IMR-90 (cell line): ENCODE results near the gene SIGLEC14. TPM values are rescaled to one million over a fixed set of nuclear protein-coding genes. Genes with fewer than 3 reads are reported as not detected.

Experiments
- ATAC-seq: fragments of 200-7000 bp; cut with Tn5 transposase; 2 replicates; pipeline ENCODE4 v1.9.1; 2020; ENCODE audit warnings: low read depth, mild to moderate bottlenecking, moderate library complexity
- BruUV-seq: library from RNA; stranded (reverse); fragments of 400-500 nt; replicated peaks from 2 replicates; lab custom pipeline; 2021; lab: Mats Ljungman, UMichigan
- CTCF ChIA-PET: fragments of 300-600 bp; formaldehyde crosslinking; extraction: SDS; loops from one replicate; lab custom pipeline; 2021; ENCODE audit warnings: antibody characterized with exemption; lab: Yijun Ruan, JAX
- POLR2A ChIA-PET: fragments of 300-600 bp; sonication (Branson Sonifier 250); formaldehyde crosslinking; loops from one replicate; lab custom pipeline; 2022; ENCODE audit warnings: antibody characterized with exemption; ENCODE audit not compliant: unreplicated experiment; lab: Charles Lee
- DNase-seq: peaks from one replicate; pipeline ENCODE4 v3.0.0; 2013
- H2AFZ ChIP-seq: replicated peaks from 2 replicates; pipeline ENCODE3; 2013; ENCODE audit warnings: low read length, mild to moderate bottlenecking; ENCODE audit not compliant: poor library complexity
- H2AK5ac ChIP-seq: 2 replicates; pipeline ENCODE4 v1.6.1; 2013; ENCODE audit warnings: low read depth, low read length, inconsistent platforms
- H2AK9ac ChIP-seq: replicated peaks from 2 replicates; pipeline ENCODE3; 2013; ENCODE audit warnings: mild to moderate bottlenecking, low read depth, low read length, moderate library complexity; ENCODE audit not compliant: poor library complexity
- H2BK120ac ChIP-seq: 2 replicates; pipeline ENCODE4 v1.6.1; 2013; ENCODE audit warnings: low read depth, low read length, inconsistent platforms
- H2BK15ac ChIP-seq: 3 replicates; pipeline ENCODE4 v1.6.1; 2013; ENCODE audit warnings: low read depth, low read length, inconsistent platforms
- H2BK20ac ChIP-seq: 2 replicates; pipeline ENCODE4 v1.6.1; 2013; ENCODE audit warnings: low read depth, mild to moderate bottlenecking, inconsistent platforms, low read length, moderate library complexity
- H2BK5ac ChIP-seq: 2 replicates; pipeline ENCODE4 v1.6.1; 2013; ENCODE audit warnings: mild to moderate bottlenecking, low read depth, low read length, inconsistent platforms; ENCODE audit not compliant: poor library complexity, severe bottlenecking
- H3K14ac ChIP-seq: replicated peaks from 2 replicates; pipeline ENCODE4 v1.6.1; 2013; ENCODE audit warnings: low read depth, low read length, inconsistent platforms
- H3K18ac ChIP-seq: 2 replicates; pipeline ENCODE4 v1.6.1; 2013; ENCODE audit warnings: low read depth, low read length, control low read depth
- H3K23ac ChIP-seq: 2 replicates; pipeline ENCODE4 v1.6.1; 2013; ENCODE audit warnings: low read depth, low read length, inconsistent platforms
- H3K27ac ChIP-seq: 2 replicates; pipeline ENCODE4 v1.5.1; 2013; ENCODE audit warnings: mild to moderate bottlenecking, control low read depth, low read length; ENCODE audit not compliant: insufficient read depth
- H3K27me3 ChIP-seq: 2 replicates; pipeline ENCODE4 v1.6.1; 2013; ENCODE audit warnings: low read length; ENCODE audit not compliant: control insufficient read depth, insufficient read depth
- H3K36me3 ChIP-seq: 2 replicates; pipeline ENCODE4 v1.6.1; 2013; ENCODE audit warnings: low read length, mixed read lengths; ENCODE audit not compliant: control insufficient read depth, insufficient read depth
- H3K4ac ChIP-seq: 2 replicates; pipeline ENCODE4 v1.6.1; 2013; ENCODE audit warnings: low read depth, low read length, inconsistent platforms
- H3K4me1 ChIP-seq: 2 replicates; pipeline ENCODE4 v1.6.1; 2013; ENCODE audit warnings: low read length, mixed read lengths; ENCODE audit not compliant: control insufficient read depth, insufficient read depth
- H3K4me2 ChIP-seq: 2 replicates; pipeline ENCODE4 v1.6.1; 2013; ENCODE audit warnings: low read depth, mild to moderate bottlenecking, control low read depth, low read length, moderate library complexity
- H3K4me3 ChIP-seq: 2 replicates; pipeline ENCODE4 v1.5.1; 2013; ENCODE audit warnings: low read depth, mild to moderate bottlenecking, control low read depth, low read length, moderate library complexity; ENCODE audit not compliant: insufficient read depth
- H3K56ac ChIP-seq: 2 replicates; pipeline ENCODE4 v1.6.1; 2013; ENCODE audit warnings: low read length, inconsistent platforms; ENCODE audit not compliant: insufficient read depth; ENCODE audit errors: extremely low read depth
- H3K79me1 ChIP-seq, 2 experiments: 2 replicates each; pipeline ENCODE4 v1.6.1; 2013; ENCODE audit warnings: low read length in 2 of 2, inconsistent platforms in 1 of 2, low read depth in 1 of 2
- H3K9ac ChIP-seq: 2 replicates; pipeline ENCODE4 v1.6.1; 2013; ENCODE audit warnings: low read depth, low read length, control low read depth
- H3K9me1 ChIP-seq: 2 replicates; pipeline ENCODE4 v1.6.1; 2013; ENCODE audit warnings: low read length, inconsistent platforms; ENCODE audit not compliant: insufficient read depth
- H3K9me3 ChIP-seq: 2 replicates; pipeline ENCODE4 v1.6.1; 2013; ENCODE audit warnings: low read length; ENCODE audit not compliant: control insufficient read depth, insufficient read depth
- H4K20me1 ChIP-seq: 2 replicates; pipeline ENCODE4 v1.6.1; 2013; ENCODE audit warnings: low read length, inconsistent platforms; ENCODE audit not compliant: insufficient read depth
- H4K5ac ChIP-seq: 2 replicates; pipeline ENCODE4 v1.6.1; 2013; ENCODE audit warnings: mild to moderate bottlenecking, low read depth, low read length, control low read depth
- H4K8ac ChIP-seq, 2 experiments: 2 replicates each; pipeline ENCODE4 v1.6.1; 2013; ENCODE audit warnings: low read depth in 2 of 2, low read length in 2 of 2, control low read depth in 1 of 2, inconsistent platforms in 1 of 2
- H4K91ac ChIP-seq: 2 replicates; pipeline ENCODE4 v1.6.1; 2013; ENCODE audit warnings: low read depth, low read length, inconsistent platforms; ENCODE audit not compliant: insufficient read depth
- CEBPB ChIP-seq: IDR thresholded peaks from 2 replicates; pipeline ENCODE4 v1.6.1; 2012; ENCODE audit warnings: low read depth, low read length, improper control_type of control experiment
- CHD1 ChIP-seq: IDR thresholded peaks from 2 replicates; pipeline ENCODE4 v1.6.1; 2012; ENCODE audit warnings: low read depth, low read length, improper control_type of control experiment
- MXI1 ChIP-seq: IDR thresholded peaks from 2 replicates; pipeline ENCODE4 v1.6.1; 2012; ENCODE audit warnings: low read depth, mild to moderate bottlenecking, low read length, moderate library complexity, borderline replicate concordance
- POLR2A ChIP-seq: IDR thresholded peaks from 2 replicates; pipeline ENCODE4 v1.6.1; 2012; ENCODE audit warnings: mild to moderate bottlenecking, low read depth, low read length
- SMC3 ChIP-seq: fragments of 150-350 bp; IDR thresholded peaks from 2 replicates; pipeline ENCODE4 v1.6.1; 2016; ENCODE audit warnings: low read depth, mild to moderate bottlenecking, antibody characterized with exemption, low read length, moderate library complexity
- WGBS, 2 experiments: methylation state at CpG; one replicate each; pipeline versions ENCODE4 v1.1.5 to v1.1.7; 2013; ENCODE audit warnings: missing lambda C conversion rate in 2 of 2; ENCODE audit not compliant: insufficient read length in 1 of 2; ENCODE audit errors: extremely low coverage in 2 of 2; 5-methylcytosine and 5-hydroxymethylcytosine counted together
- dilution Hi-C: fragments of 300-500 bp; cut with HindIII; formaldehyde crosslinking; loops from one replicate; pipeline ENCODE4 v1.14.3; 2018; ENCODE audit warnings: low sequenced_read_pairs; ENCODE audit not compliant: unreplicated experiment
- in situ Hi-C: fragments of 300-500 bp; cut with MboI; formaldehyde crosslinking; loops from 3 replicates; pipeline ENCODE4 v1.14.3; 2019; ENCODE audit warnings: low sequenced_read_pairs, inconsistent platforms, mixed read lengths
- intact Hi-C: fragments of 100-400 bp; cut with micrococcal nuclease; formaldehyde crosslinking; loops from 2 replicates; pipeline ENCODE4 v1.10.0; 2022
- microRNA-seq, 2 experiments: library from miRNA; stranded (forward) in 1 of 2; unstranded in 1 of 2; fragments of 10-50 nt in 1 of 2; fragments of <30 nt in 1 of 2; gene quantifications in 1 of 2; microRNA quantifications in 1 of 2; one replicate each; pipeline versions ENCODE3 to v1.1.0; 2013 to 2020; ENCODE audit not compliant: insufficient read depth in 1 of 2, insufficient read length in 1 of 2, unreplicated experiment in 1 of 2
- polyA plus RNA-seq, 3 experiments: library from polyadenylated mRNA; depleted of rRNA; stranded (reverse); fragments of >200 nt; gene quantifications; 2 replicates each; pipeline ENCODE4 v1.2.3, GENCODE V29; 2012; ENCODE audit warnings: low replicate concordance in 1 of 3
- small RNA-seq, 5 experiments: library from RNA; depleted of rRNA; stranded (forward); fragments of <200 nt; gene quantifications; one replicate each; pipeline ENCODE3, GENCODE V24; 2012
- total RNA-seq: library from RNA; depleted of rRNA; stranded (reverse); fragments of >200 nt; gene quantifications from 2 replicates; pipeline ENCODE4 v1.2.3, GENCODE V29; 2012; rRNA removed
- TF ChIP-seq, protein P1 (sequence below): fragments of 150-350 bp; IDR thresholded peaks from 2 replicates; pipeline ENCODE4 v1.6.1; 2017; ENCODE audit warnings: mild to moderate bottlenecking, antibody characterized with exemption, low read length, low read depth

The SIGLEC14 gene
- total and polyA plus RNA-seq, 2 of the 4 experiments (the other 2 are of a cell fraction): not detected

DNA sequence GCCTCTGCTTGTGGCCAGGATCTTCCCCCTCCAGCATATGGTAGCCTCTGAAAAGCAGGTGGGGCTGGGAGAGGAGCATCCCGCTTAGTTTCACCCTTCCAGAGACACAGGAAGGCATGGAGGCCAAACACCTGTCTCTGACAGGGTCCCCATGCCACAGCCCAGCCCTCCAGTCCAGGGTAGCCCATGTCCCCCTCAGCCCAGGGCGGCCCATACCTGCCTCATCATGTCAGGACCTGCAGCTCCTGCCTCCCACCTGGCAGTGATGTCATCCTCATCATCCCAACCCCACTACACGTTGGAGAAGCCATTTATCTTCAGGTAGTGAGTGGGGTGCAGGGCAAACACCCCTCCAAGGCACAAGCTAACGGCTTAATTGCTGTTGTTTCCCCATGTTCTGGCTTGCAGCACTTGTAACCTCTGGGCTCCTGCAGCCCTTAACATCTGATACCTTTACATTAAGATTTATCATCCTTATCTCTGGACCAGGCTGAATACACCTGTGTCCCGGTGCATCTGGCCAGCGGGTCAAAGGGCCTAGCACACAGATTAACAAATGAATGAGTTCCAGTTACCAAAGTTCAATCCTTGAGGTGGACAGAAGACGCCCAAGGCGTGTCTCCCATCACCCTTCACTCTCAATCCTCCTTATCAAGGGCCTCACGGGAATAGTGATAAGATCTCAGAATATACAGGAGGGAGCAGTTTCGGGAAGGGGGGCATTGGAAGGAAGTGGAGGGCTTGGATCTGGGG lies 53.3 kb downstream of the SIGLEC14 start:
- H4K20me1 ChIP-seq: no peaks in the 10 kb centered on the region
- H3K4ac ChIP-seq: peak overlapping the region; percentile 67
- no peak overlapping the region for H2BK120ac ChIP-seq
- peak overlapping the region; percentile 92 for H3K4me2 ChIP-seq
- H2AK9ac ChIP-seq: peak overlapping the region; percentile 84
- no peak for ATAC-seq
- H3K27ac ChIP-seq: peak overlapping the region; percentile 8; the same call in 1 of the 2 replicates
- DNase-seq: no peak
- H2BK20ac ChIP-seq: no peak overlapping the region
- peaks cover 0 to 4% of the 10 kb centered on the region in 2 experiments; a peak in 1 of 4 replicates for H3K79me1 ChIP-seq
- H3K4me3 ChIP-seq: peak overlapping the region; percentile 56
- H3K18ac ChIP-seq: no peak overlapping the region
- H3K27me3 ChIP-seq: no peaks in the 10 kb centered on the region
- peak overlapping the region; percentile 74 to 76 for H4K8ac ChIP-seq
- H3K14ac ChIP-seq: peak overlapping the region; percentile 36; the same call in 1 of the 2 replicates
- H3K9ac ChIP-seq: peak overlapping the region; percentile 61
- POLR2A ChIA-PET: interaction anchor here (0.6 kb wide), 1 partner anchor 98 kb away, joined by 4 read pairs; no protein-coding TSS in a partner anchor
- intact Hi-C loops (loop anchor here (5.0 kb wide), 1 partner anchor 486 kb away; the partner anchor contains the start of gene CTU1), in situ Hi-C loops (no loop called here), dilution Hi-C loops (no loop called here)
- WGBS, 2 experiments: 0% methylated on average over 1 of the region's 10 CpGs; no CpG with 5 or more reads in 1 of the 2 experiments
- no peak overlapping the region for H2AK5ac ChIP-seq
- H3K9me3 ChIP-seq: no peaks in the 10 kb centered on the region
- H2BK15ac ChIP-seq: no peak overlapping the region
- BruUV-seq: no TSS peak
- H2AFZ ChIP-seq: peak overlapping the region; percentile 99
- H3K56ac ChIP-seq: no peak overlapping the region
- H4K5ac ChIP-seq: peak overlapping the region; percentile 26
- no peaks in the 10 kb centered on the region for H3K36me3 ChIP-seq
- CTCF ChIA-PET: no interaction called here
- H2BK5ac ChIP-seq: no peak overlapping the region
- H3K23ac ChIP-seq: peak overlapping the region; percentile 28
- 0 out of 2 replicates have a peak overlapping the region, but pooled peaks have one; percentile 27 for H4K91ac ChIP-seq
- H3K9me1 ChIP-seq: peaks cover 6% of the 10 kb centered on the region
- TF ChIP-seq CEBPB: no peak
- TF ChIP-seq, protein P1, sequence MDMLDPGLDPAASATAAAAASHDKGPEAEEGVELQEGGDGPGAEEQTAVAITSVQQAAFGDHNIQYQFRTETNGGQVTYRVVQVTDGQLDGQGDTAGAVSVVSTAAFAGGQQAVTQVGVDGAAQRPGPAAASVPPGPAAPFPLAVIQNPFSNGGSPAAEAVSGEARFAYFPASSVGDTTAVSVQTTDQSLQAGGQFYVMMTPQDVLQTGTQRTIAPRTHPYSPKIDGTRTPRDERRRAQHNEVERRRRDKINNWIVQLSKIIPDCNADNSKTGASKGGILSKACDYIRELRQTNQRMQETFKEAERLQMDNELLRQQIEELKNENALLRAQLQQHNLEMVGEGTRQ: no peak
- TF ChIP-seq SMC3: no peak
- no peak for TF ChIP-seq POLR2A
- TF ChIP-seq MXI1: no peak
- TF ChIP-seq CHD1: no peak
- peaks cover 3% of the 10 kb centered on the region; the same call in 1 of the 2 replicates for H3K4me1 ChIP-seq

Small RNA genes lying within 50 kb of the gene (microRNA-seq; reads per million reads assigned to microRNA genes)
- gene AC018755.2 (ENCODE audit: insufficient read depth, insufficient read length) (not detected), gene MIR125A (ENCODE audit: insufficient read depth in 1 of 2, insufficient read length in 1 of 2, unreplicated experiment in 1 of 2) (0 to 6,296 reads per million in 2 experiments), gene MIR99B (ENCODE audit: insufficient read depth in 1 of 2, insufficient read length in 1 of 2, unreplicated experiment in 1 of 2) (1.0 to 11,557 reads per million in 2 experiments), gene MIRLET7E (ENCODE audit: insufficient read depth in 1 of 2, insufficient read length in 1 of 2, unreplicated experiment in 1 of 2) (0 to 7,627 reads per million in 2 experiments)

Small RNA genes lying within 50 kb of the gene (small RNA-seq; reads per million reads assigned to genes)
- gene AC018755.2: 0 reads per million in 5 experiments
- 0 reads per million in 5 experiments for gene MIR125A
- 0 to 3.1 (median 0) reads per million in 5 experiments for gene MIR99B
- gene MIRLET7E: 0 reads per million in 5 experiments

Other genes with a start within 250 kb of the SIGLEC14 start
- not detected in 2 replicates for gene SIGLEC10, start 229.2 kb downstream of the SIGLEC14 start, total RNA-seq
- not detected in 2 replicates for gene SIGLEC10, start 229.2 kb downstream of the SIGLEC14 start, polyA plus RNA-seq (2012; rRNA removed)
- gene SIGLEC8, start 188.4 kb downstream of the SIGLEC14 start, total RNA-seq: not detected in 2 replicates
- gene SIGLEC8, start 188.4 kb downstream of the SIGLEC14 start, polyA plus RNA-seq (2012; rRNA removed): not detected in 2 replicates
- gene CEACAM18, start 168.3 kb downstream of the SIGLEC14 start, total RNA-seq: not detected in 2 replicates
- gene CEACAM18, start 168.3 kb downstream of the SIGLEC14 start, polyA plus RNA-seq (2012; rRNA removed): not detected in 2 replicates
- not detected in 2 replicates for gene SIGLEC12, start 145.0 kb downstream of the SIGLEC14 start, total RNA-seq
- gene SIGLEC12, start 145.0 kb downstream of the SIGLEC14 start, polyA plus RNA-seq (2012; rRNA removed): not detected in 2 replicates
- gene SIGLEC6, start 115.2 kb downstream of the SIGLEC14 start, total RNA-seq: not detected in 2 replicates
- gene SIGLEC6, start 115.2 kb downstream of the SIGLEC14 start, polyA plus RNA-seq (2012; rRNA removed): not detected in 2 replicates
- 6.4 and 8.4 TPM in 2 replicates for gene ZNF175, start 75.5 kb downstream of the SIGLEC14 start, total RNA-seq
- 3.3 and 3.6 TPM in 2 replicates for gene ZNF175, start 75.5 kb downstream of the SIGLEC14 start, polyA plus RNA-seq (2012; rRNA removed)
- gene SIGLEC5, start 16.4 kb downstream of the SIGLEC14 start, total RNA-seq: not detected in 2 replicates
- not detected in 2 replicates for gene SIGLEC5, start 16.4 kb downstream of the SIGLEC14 start, polyA plus RNA-seq (2012; rRNA removed)
- gene SPACA6, start 46.5 kb upstream of the SIGLEC14 start, total RNA-seq: 1.3 and 1.7 TPM in 2 replicates
- gene SPACA6, start 46.5 kb upstream of the SIGLEC14 start, polyA plus RNA-seq (2012; rRNA removed): 10.5 and 13.6 TPM in 2 replicates
- not detected in 2 replicates for gene HAS1, start 77.2 kb upstream of the SIGLEC14 start, total RNA-seq
- gene HAS1, start 77.2 kb upstream of the SIGLEC14 start, polyA plus RNA-seq (2012; rRNA removed): not detected in 2 replicates
- gene FPR1, start 105.1 kb upstream of the SIGLEC14 start, total RNA-seq: not detected in 2 replicates
- not detected in 2 replicates for gene FPR1, start 105.1 kb upstream of the SIGLEC14 start, polyA plus RNA-seq (2012; rRNA removed)
- gene FPR2, start 114.4 kb upstream of the SIGLEC14 start, total RNA-seq: not detected in 2 replicates
- gene FPR2, start 114.4 kb upstream of the SIGLEC14 start, polyA plus RNA-seq (2012; rRNA removed): not detected in 2 replicates
- gene FPR3, start 148.3 kb upstream of the SIGLEC14 start, total RNA-seq: not detected in 2 replicates
- not detected in 2 replicates for gene FPR3, start 148.3 kb upstream of the SIGLEC14 start, polyA plus RNA-seq (2012; rRNA removed)
- 2.9 and 4.4 TPM in 2 replicates for gene ZNF577, start 241.1 kb upstream of the SIGLEC14 start, total RNA-seq
- 4.0 and 5.8 TPM in 2 replicates for gene ZNF577, start 241.1 kb upstream of the SIGLEC14 start, polyA plus RNA-seq (2012; rRNA removed)